ENCODE data around the gene TMEM273. TPM values are rescaled to one million over a fixed set of nuclear protein-coding genes. Genes with fewer than 3 reads are reported as not detected.

TMEM273 gene
- total and polyA plus RNA-seq, 10 of the 15 experiments (the other 5 are each of a cell fraction or from before 2014, with no cell fraction given) = 10.3 to 46.3 (median 26.4) TPM

- WGBS (ENCODE audit: insufficient coverage, insufficient replicate concordance, low lambda C conversion rate, missing lambda C conversion rate) = 82% methylated on average over 3 of the region's 4 CpGs
- Histone ChIP-seq H4K20me1 (ENCODE audit: control insufficient read depth, insufficient read depth) (no peaks in the 10 kb centered on the region), H3K4me2 (ENCODE audit: control insufficient read depth, insufficient read depth) (no peak overlapping the region), H3K4me1 (ENCODE audit: control insufficient read depth, insufficient read depth, low read length) (peaks cover 13% of the 10 kb centered on the region), H3K27ac (ENCODE audit: control insufficient read depth, insufficient read depth) (no peak overlapping the region), H3K9me3 (replicated peaks; ENCODE audit: control insufficient read depth, insufficient read depth, low read length) (no peaks in the 10 kb centered on the region), H3K79me2 (ENCODE audit: control insufficient read depth, insufficient read depth, low read length) (no peaks in the 10 kb centered on the region), H3K4me3 (no peak overlapping the region), H3K9ac (ENCODE audit: control insufficient read depth, insufficient read depth, low read length) (no peak overlapping the region), H2AFZ (ENCODE audit: control insufficient read depth, low read depth, low read length) (no peak overlapping the region), H3K27me3 (replicated peaks in 1 of 2; ENCODE audit: control insufficient read depth in 2 of 2, insufficient read depth in 2 of 2, low read length in 1 of 2) (no peaks in the 10 kb centered on the region), H3K36me3 (ENCODE audit: control insufficient read depth in 2 of 2, insufficient read depth in 2 of 2, low read length in 1 of 2) (peaks cover 0 to 3% of the 10 kb centered on the region in 2 experiments; a peak in 1 of 4 replicates)
- in situ Hi-C loops (cut with MboI) = loop anchor here (10.0 kb wide), 1 partner anchor 505 kb away; no protein-coding TSS in a partner anchor
- DNase-seq (ENCODE audit: low read depth, low spot score) = no peak
- ChIA-PET POLR2A (no interaction called here), RAD21 (ENCODE audit: unreplicated experiment) (no interaction called here), SMC1A (ENCODE audit: uncharacterized antibody, unreplicated experiment) (interaction anchor here (1.0 kb wide), 1 partner anchor 9 kb away, joined by 3 read pairs; no protein-coding TSS in a partner anchor), CTCF (interaction anchor here (0.8 to 3.7 kb wide), 2 partner anchors 37 to 100 kb away, joined by 3 to 9 read pairs; no protein-coding TSS in a partner anchor)
- FAIRE-seq = no peak
- intact Hi-C loops (cut with micrococcal nuclease; ENCODE audit: unreplicated experiment) = loop anchor here (10.0 kb wide), 1 partner anchor 345 kb away; no protein-coding TSS in a partner anchor
- BruUV-seq (replicated peaks) = no TSS peak
- no peak for ATAC-seq
- no peak for TF ChIP-seq TARDBP (IDR thresholded peaks at IDR 0.05; ENCODE audit: borderline replicate concordance)
- no peak for TF ChIP-seq E2F4 (IDR thresholded peaks at IDR 0.05; ENCODE audit: low read depth, low read length)
- no peak for TF ChIP-seq PKNOX1 (IDR thresholded peaks at IDR 0.05)
- TF ChIP-seq ASH2L (IDR thresholded peaks at IDR 0.05; ENCODE audit: borderline replicate concordance, low read depth) = no peak
- TF ChIP-seq TCF3 (IDR thresholded peaks at IDR 0.05; ENCODE audit: borderline replicate concordance, insufficient read depth, low read depth, low read length) = no peak
- no peak for TF ChIP-seq CEBPZ (IDR thresholded peaks at IDR 0.05; ENCODE audit: low read depth, low read length)
- TF ChIP-seq ZNF24 (IDR thresholded peaks at IDR 0.05) = no peak
- no peak for TF ChIP-seq ETV6 (conservative IDR thresholded peaks at IDR 0.05 in 1 of 2, IDR thresholded peaks at IDR 0.05 in 1 of 2; ENCODE audit: borderline replicate concordance in 1 of 2, low read depth in 1 of 2)
- no peak for TF ChIP-seq TCF7 (IDR thresholded peaks at IDR 0.05; ENCODE audit: borderline replicate concordance)
- no peak for TF ChIP-seq PAX5 (IDR thresholded peaks at IDR 0.05; ENCODE audit: borderline replicate concordance, low read depth, low read length)
- TF ChIP-seq MTA3 (IDR thresholded peaks at IDR 0.05; ENCODE audit: borderline replicate concordance, low read length) = no peak
- no peak for TF ChIP-seq IRF5 (IDR thresholded peaks at IDR 0.05; ENCODE audit: borderline replicate concordance)
- TF ChIP-seq ZBED1 (IDR thresholded peaks at IDR 0.05; ENCODE audit: borderline replicate concordance) = no peak
- no peak for TF ChIP-seq IRF3 (IDR thresholded peaks at IDR 0.05)
- TF ChIP-seq TBL1XR1 (IDR thresholded peaks at IDR 0.05; ENCODE audit: low read depth, low read length) = no peak
- TF ChIP-seq SIX5 (IDR thresholded peaks at IDR 0.05; ENCODE audit: low read depth, low read length, severe bottlenecking) = no peak
- no peak for TF ChIP-seq NBN (IDR thresholded peaks at IDR 0.05)
These were observed 18.4 kb downstream of the TMEM273 start for GRCh38 chr10:49169776-49170175.

All from GM12878 (cell line).